Transverse colon (tissue), 4 donors: ENCODE data around the gene MEG3. TPM values are rescaled to one million over a fixed set of nuclear protein-coding genes. Genes with fewer than 3 reads are reported as not detected.

Experiments used
- DNase-seq: peaks from one replicate; pipeline ENCODE4 v3.0.0-alpha.2; 2019
- H3K27ac ChIP-seq, 4 donors: fragments of 200-600 bp; sonication (generic); 2 replicates each; pipeline ENCODE4 v1.5.1; 2016 to 2018; ENCODE audit warnings: inconsistent platforms in 4 of 4
- H3K27me3 ChIP-seq: fragments of 200-600 bp; sonication (generic); 2 replicates; pipeline ENCODE4 v1.5.1; 2017; ENCODE audit warnings: inconsistent platforms
- H3K36me3 ChIP-seq, 4 donors: fragments of 200-600 bp; sonication (generic); 2 replicates each; pipeline ENCODE4 v1.5.1; 2017 to 2019; ENCODE audit warnings: inconsistent platforms in 4 of 4
- H3K4me1 ChIP-seq, 4 donors: fragments of 200-600 bp; sonication (generic); 2 replicates each; pipeline ENCODE4 v1.5.1; 2017 to 2020; ENCODE audit warnings: inconsistent platforms in 4 of 4
- H3K4me3 ChIP-seq, 4 donors: fragments of 200-600 bp; sonication (generic); 1 replicate in 1 of 4; 2 replicates in 3 of 4; pipeline versions ENCODE4 v1.5.1 to v1.6.1; 2017 to 2019; ENCODE audit warnings: inconsistent platforms in 4 of 4
- H3K9me3 ChIP-seq, 2 donors: fragments of 200-600 bp; sonication (generic); 2 replicates each; pipeline ENCODE4 v1.5.1; 2017 to 2019; ENCODE audit warnings: inconsistent platforms in 2 of 2
- EP300 ChIP-seq: sonication (generic); formaldehyde crosslinking; IDR thresholded peaks from one replicate; pipeline ENCODE4 v1.6.1; 2017; ENCODE audit warnings: antibody characterized with exemption, low read depth
- POLR2A ChIP-seq: fragments of 450-650 bp; IDR thresholded peaks from one replicate; pipeline ENCODE4 v1.6.1; 2016; ENCODE audit warnings: antibody characterized with exemption, mild to moderate bottlenecking, moderate library complexity
- POLR2AphosphoS5 ChIP-seq, 3 donors: sonication (generic); formaldehyde crosslinking; IDR thresholded peaks; one replicate each; pipeline ENCODE4 v1.6.1; 2016; ENCODE audit warnings: antibody characterized with exemption in 3 of 3
- WGBS, 2 donors: methylation state at CpG; one replicate each; pipeline ENCODE4 v1.1.5; 2018; ENCODE audit warnings: low coverage in 1 of 2; 5-methylcytosine and 5-hydroxymethylcytosine counted together
- in situ Hi-C, 4 donors: fragments of 200-750 bp; cut with MboI; loops; one replicate each; pipeline versions ENCODE4 v1.15.0 to v1.15.1; 2017; ENCODE audit warnings: low sequenced_read_pairs in 3 of 4, low pct_ligation_motif_present in 1 of 4, low pct_unique_long_range_greater_than_20kb in 1 of 4
- intact Hi-C: fragments of 100-400 bp; cut with DNase I; formaldehyde crosslinking; loops from one replicate; pipeline ENCODE4 v1.15.1; 2023; ENCODE audit warnings: low total_unique reads
- total RNA-seq, 4 donors: library from RNA; depleted of rRNA; stranded (reverse); fragments of >200 nt; gene quantifications; one replicate each; pipeline ENCODE4 v1.1.0, GENCODE V29; 2016
- TF ChIP-seq, protein P1 (sequence below), 5 experiments: fragments of 200-600 bp in 3 of 5; fragments of 450-650 bp in 2 of 5; sonication (generic) in 3 of 5; IDR thresholded peaks; 1 replicate in 2 of 5; 2 replicates in 3 of 5; pipeline ENCODE4 v1.5.1; 2016 to 2017; ENCODE audit warnings: antibody characterized with exemption in 5 of 5, inconsistent platforms in 3 of 5, mild to moderate bottlenecking in 2 of 5, moderate library complexity in 1 of 5

MEG3 gene
- total RNA-seq, 4 donors from 2014 or later, result 10.6 to 156 (median 40.1) TPM

GRCh38 chr14:100891501-100892445, 65.9 kb downstream of the MEG3 start:
- intact Hi-C loops, result no loop called here
- peak; percentile 2 for DNase-seq
- peaks cover 0 to 20% (median 8%) of the 10 kb centered on the region in 4 donors for H3K4me1 ChIP-seq
- H3K9me3 ChIP-seq, result no peaks in the 10 kb centered on the region
- H3K4me3 ChIP-seq, result no peak overlapping the region
- TF ChIP-seq POLR2A, result no peak
- no peak for TF ChIP-seq POLR2AphosphoS5 (IDR thresholded peaks at IDR 0.05)
- no peak for TF ChIP-seq EP300
- TF ChIP-seq, protein P1, sequence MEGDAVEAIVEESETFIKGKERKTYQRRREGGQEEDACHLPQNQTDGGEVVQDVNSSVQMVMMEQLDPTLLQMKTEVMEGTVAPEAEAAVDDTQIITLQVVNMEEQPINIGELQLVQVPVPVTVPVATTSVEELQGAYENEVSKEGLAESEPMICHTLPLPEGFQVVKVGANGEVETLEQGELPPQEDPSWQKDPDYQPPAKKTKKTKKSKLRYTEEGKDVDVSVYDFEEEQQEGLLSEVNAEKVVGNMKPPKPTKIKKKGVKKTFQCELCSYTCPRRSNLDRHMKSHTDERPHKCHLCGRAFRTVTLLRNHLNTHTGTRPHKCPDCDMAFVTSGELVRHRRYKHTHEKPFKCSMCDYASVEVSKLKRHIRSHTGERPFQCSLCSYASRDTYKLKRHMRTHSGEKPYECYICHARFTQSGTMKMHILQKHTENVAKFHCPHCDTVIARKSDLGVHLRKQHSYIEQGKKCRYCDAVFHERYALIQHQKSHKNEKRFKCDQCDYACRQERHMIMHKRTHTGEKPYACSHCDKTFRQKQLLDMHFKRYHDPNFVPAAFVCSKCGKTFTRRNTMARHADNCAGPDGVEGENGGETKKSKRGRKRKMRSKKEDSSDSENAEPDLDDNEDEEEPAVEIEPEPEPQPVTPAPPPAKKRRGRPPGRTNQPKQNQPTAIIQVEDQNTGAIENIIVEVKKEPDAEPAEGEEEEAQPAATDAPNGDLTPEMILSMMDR (IDR thresholded peaks at IDR 0.05), result no peak
- in situ Hi-C loops, result no loop called here
- 33 to 86% methylated on average over 1 to 12 of the region's 13 CpGs for WGBS, 2 donors
- peaks cover 12% of the 10 kb centered on the region for H3K27me3 ChIP-seq
- H3K27ac ChIP-seq, result no peak overlapping the region
- H3K36me3 ChIP-seq, result no peaks in the 10 kb centered on the region

GRCh38 chr14:100892496-100893227, 66.7 kb downstream of the MEG3 start:
- in situ Hi-C loops, result no loop called here
- H3K27me3 ChIP-seq, result peaks cover 13% of the 10 kb centered on the region
- H3K4me1 ChIP-seq, result peaks cover 0 to 20% (median 8%) of the 10 kb centered on the region in 4 donors
- no peak overlapping the region for H3K27ac ChIP-seq
- H3K4me3 ChIP-seq, result no peak overlapping the region
- TF ChIP-seq POLR2A (no peak), EP300 (no peak), POLR2AphosphoS5 (IDR thresholded peaks at IDR 0.05) (no peak)
- TF ChIP-seq, protein P1 (IDR thresholded peaks at IDR 0.05), result no peak
- no peaks in the 10 kb centered on the region for H3K36me3 ChIP-seq
- H3K9me3 ChIP-seq, result no peaks in the 10 kb centered on the region
- 70 to 74% methylated on average over 3 to 17 of the region's 17 CpGs for WGBS, 2 donors
- peak; percentile 3 for DNase-seq
- intact Hi-C loops, result no loop called here

DNA sequence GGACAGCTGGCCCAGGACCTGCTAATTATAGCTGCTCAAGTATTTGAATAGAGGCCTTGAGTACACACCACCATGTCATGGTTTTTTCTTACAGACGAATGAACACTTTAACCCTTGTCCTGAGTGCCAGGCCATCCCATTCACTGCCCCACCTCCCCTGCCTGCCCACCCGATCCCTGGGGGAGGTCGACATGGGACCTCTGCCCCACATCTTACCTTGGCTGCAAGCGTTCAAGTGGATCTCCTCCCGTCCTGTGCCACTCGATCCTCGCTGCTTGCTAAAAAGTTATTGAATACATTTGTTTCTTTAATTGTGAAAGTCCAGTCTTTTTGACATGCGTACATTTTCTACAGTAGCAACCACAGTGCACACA, 67.3 kb downstream of the MEG3 start:
- 80 to 81% methylated on average over 1 to 8 of the region's 8 CpGs for WGBS, 2 donors

GRCh38 chr14:100893760-100894159, 67.8 kb downstream of the MEG3 start:
- DNase-seq, result no peak
- H3K27me3 ChIP-seq, result peaks cover 19% of the 10 kb centered on the region
- H3K4me1 ChIP-seq, result peaks cover 0 to 18% (median 0%) of the 10 kb centered on the region in 4 donors
- intact Hi-C loops (no loop called here), in situ Hi-C loops (no loop called here)
- 81 to 100% methylated on average over 3 to 11 of the region's 11 CpGs for WGBS, 2 donors
- no peak for TF ChIP-seq EP300
- TF ChIP-seq POLR2AphosphoS5 (IDR thresholded peaks at IDR 0.05), result no peak
- TF ChIP-seq POLR2A, result no peak
- TF ChIP-seq, protein P1 (IDR thresholded peaks at IDR 0.05), result no peak
- no peaks in the 10 kb centered on the region for H3K36me3 ChIP-seq
- no peak overlapping the region for H3K4me3 ChIP-seq
- no peak overlapping the region for H3K27ac ChIP-seq
- H3K9me3 ChIP-seq, result no peaks in the 10 kb centered on the region

More for the DNA sequence above, 67.3 kb downstream of the MEG3 start:
- in situ Hi-C loops, result no loop called here
- no peak for TF ChIP-seq POLR2A
- no peak for TF ChIP-seq POLR2AphosphoS5 (IDR thresholded peaks at IDR 0.05)
- TF ChIP-seq EP300, result no peak
- TF ChIP-seq, protein P1 (IDR thresholded peaks at IDR 0.05), result no peak
- H3K36me3 ChIP-seq, result no peaks in the 10 kb centered on the region
- no peak overlapping the region for H3K27ac ChIP-seq
- H3K27me3 ChIP-seq, result peaks cover 15% of the 10 kb centered on the region
- peaks cover 0 to 18% (median 4%) of the 10 kb centered on the region in 4 donors for H3K4me1 ChIP-seq
- intact Hi-C loops, result no loop called here
- no peaks in the 10 kb centered on the region for H3K9me3 ChIP-seq
- no peak overlapping the region for H3K4me3 ChIP-seq
- no peak for DNase-seq
